GM21528 (cell line): Measurements from ENCODE around the gene CALCOCO1.
"Not testable (repeated sequence)": the region's sequence is repeated elsewhere in the genome, so short reads cannot be mapped to it uniquely, and the experiment has no call there.

ENCODE experiments used
- ATAC-seq: cut with Tn5 transposase; IDR thresholded peaks from one replicate; pipeline ENCODE4 v1.9.1; 2021; ENCODE audit warnings: mild to moderate bottlenecking, moderate library complexity; ENCODE audit not compliant: unreplicated experiment, low FRiP score

CALCOCO1 gene

GRCh38 chr12:53727310-53728041 lies at the start of gene CALCOCO1:
TSS of gene CALCOCO1 (minus strand) at chr12:53727452. CDS start at chr12:53725242, 2,210 bp downstream.
- peak; percentile 98 for ATAC-seq

- ATAC-seq, result no peak
Observed at GRCh38 chr12:53776872-53777271, 49.6 kb upstream of the CALCOCO1 start.

DNA sequence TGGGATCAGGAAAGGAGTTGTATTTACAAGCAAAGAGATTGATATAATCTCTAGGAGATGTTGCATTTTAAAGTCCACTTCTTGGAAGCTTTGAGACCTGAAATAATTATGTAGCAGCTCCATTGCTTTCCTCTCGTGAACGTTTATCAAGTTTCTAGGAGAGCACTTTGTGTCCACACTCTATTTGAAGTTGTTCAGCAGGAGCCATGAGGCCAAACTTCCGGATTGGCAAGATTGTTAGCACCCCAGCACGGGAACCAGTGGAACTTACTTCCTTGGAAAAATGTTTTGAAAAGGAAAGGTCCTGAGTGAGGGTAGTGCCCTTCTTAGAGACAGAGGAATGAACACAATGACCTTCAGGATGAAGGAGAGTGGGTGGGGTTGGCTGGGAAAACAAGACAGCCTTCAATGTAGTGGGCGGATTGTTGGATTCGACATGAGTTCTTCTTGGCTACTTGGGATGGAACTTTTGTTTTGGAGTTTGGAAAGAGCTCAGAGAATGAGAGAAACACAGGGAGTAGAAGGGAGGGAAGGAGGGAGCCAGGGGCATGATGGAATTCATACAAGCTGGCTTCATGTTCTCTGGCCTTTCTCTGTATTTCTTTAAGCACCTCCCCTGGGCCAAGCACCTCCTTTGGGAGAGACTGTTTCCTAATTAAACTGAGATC lies 48.4 kb upstream of the CALCOCO1 start:
- no peak for ATAC-seq

- ATAC-seq, result no peak
Observed at GRCh38 chr12:53770281-53770680, 43.0 kb upstream of the CALCOCO1 start.

GRCh38 chr12:53768976-53769375 lies 41.7 kb upstream of the CALCOCO1 start:
- no peak for ATAC-seq

DNA sequence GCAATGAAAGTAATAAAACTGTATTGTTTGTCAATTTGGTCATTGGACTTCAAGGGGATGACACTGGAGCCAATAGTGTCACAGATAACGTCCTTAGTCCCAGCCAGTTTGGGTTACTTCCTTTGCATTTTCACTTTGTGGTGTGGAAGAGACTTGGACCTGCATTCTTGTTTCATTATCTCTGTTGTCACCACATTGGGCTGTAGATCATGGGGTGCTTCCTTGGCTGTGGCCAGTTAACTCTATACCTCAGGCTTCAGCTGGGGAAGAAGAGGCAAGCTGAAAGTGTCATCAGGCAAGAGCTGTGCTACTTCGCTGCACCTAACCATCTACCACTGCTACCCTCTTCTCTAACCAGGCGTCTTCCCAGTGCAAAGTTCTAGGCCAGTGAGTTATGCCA lies 39.6 kb upstream of the CALCOCO1 start:
- ATAC-seq, result no peak

DNA sequence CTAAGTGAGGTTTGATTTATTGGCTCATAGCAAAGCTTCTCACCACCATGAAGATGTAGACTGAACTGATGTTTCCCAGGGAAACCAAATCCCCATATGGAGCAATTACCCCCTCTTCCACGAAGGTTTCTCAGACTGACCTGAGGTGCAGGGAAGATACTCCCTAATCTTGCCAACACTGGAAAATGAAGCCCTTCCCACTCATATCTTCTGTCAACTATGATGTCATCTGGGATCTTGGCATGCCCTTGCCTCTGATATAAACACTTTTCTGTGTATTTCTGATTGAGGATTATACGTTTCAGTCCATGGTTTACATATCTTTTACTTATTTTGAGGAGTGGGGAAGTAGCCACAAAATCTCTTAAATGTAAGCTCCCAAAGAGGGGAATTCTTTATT lies 38.6 kb upstream of the CALCOCO1 start:
- ATAC-seq, result no peak

- ATAC-seq, result no peak
Observed at GRCh38 chr12:53764615-53765014, 37.4 kb upstream of the CALCOCO1 start.

DNA sequence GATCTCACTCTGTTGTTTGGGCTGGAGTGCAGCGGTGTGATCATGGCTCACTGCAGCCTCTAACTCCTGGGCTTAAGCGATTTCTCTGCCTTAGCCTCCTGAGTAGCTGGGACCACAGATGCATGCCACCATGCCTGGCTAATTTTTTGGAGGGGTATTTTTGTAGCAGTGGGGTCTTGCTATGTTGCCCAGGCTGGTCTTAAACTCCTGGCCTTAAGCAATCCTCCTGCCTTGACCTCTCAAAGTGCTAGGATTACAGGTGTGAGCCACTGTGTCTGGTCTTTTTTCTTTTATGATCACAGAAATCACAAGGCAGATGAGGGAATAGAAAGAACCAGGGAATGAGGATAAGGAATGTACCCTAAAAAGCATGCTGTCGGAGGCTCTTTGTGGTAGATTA lies 35.5 kb upstream of the CALCOCO1 start:
- not testable (repeated sequence) for ATAC-seq

DNA sequence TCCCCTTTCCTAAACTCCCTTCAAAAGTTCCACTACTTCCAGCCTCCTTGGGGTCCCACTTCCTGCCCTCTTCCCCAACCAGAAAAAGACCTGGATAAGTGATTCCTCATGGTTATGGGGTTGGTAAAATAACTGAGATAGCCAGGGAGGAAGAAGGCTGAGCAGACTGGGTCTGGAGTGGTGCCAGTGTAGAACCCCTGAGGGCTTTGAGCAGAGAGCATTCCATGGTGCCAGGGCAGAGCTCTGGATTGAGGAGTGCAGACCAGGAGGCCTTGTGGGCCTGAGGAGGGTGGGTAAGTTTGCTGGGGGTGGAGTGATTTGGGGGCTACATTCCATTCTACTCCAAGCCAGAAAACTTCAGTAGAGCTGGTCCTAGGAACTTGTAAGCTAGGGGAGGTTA lies 34.1 kb upstream of the CALCOCO1 start:
- no peak for ATAC-seq

- ATAC-seq, result no peak
Observed at GRCh38 chr12:53759261-53759660, 32.0 kb upstream of the CALCOCO1 start.

- ATAC-seq, result no peak
Observed at GRCh38 chr12:53758730-53759103, 31.5 kb upstream of the CALCOCO1 start.

GRCh38 chr12:53758081-53758729 lies 31.0 kb upstream of the CALCOCO1 start:
- no peak for ATAC-seq

DNA sequence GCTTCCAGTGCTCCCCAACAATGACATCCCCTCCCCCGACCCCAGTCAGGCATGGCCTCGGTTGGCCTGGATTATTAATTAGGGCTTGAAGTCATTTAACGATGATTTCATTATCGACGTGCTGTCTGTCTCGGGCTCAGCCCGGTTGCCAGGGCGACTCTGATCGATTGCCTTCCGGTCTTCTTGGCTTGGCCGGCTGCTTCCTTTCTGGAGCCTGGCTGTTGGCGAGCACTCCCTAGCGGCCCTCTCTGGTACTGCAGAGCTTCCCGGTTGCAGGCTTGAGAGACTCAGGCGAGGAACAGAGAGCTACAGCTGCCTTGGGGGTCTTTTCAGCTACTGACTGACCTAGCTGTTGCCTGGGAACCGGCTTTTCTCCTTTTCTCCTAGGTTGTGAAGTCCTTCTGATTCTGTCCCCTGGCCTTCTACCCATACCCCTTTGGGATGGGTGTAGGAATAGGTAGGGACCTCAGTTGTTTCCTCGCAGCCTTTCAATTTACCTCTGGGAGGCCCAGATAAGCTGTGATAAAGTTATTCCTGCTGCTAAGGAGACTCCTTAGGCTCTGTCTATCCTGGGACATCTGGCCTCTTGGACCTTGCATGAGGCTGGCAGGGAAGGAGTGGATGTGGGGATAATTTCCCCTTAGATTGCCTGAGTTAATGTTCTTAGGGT lies 30.0 kb upstream of the CALCOCO1 start:
- peak; percentile 73 for ATAC-seq

- no peak for ATAC-seq
Observed at GRCh38 chr12:53756300-53757100, 29.2 kb upstream of the CALCOCO1 start.

DNA sequence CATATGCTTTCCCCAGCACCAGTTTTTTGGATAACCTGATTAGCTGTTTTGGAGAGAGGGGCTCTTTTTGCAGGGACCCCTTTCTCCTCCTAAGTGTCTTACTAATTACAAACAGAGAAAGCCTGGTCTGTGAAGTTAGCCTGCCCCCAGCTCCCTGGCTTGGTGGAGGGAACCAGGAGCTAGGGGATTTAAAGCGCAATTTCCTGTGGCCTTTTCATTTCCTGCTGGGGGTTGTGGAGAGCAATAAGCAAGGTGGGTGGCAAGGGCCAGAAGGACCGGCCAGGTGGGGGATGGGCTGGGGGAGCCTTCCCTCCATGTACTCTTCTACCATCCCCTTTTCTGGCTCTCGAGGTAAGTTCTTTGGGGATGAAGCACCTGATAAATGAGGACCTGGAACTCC lies 28.6 kb upstream of the CALCOCO1 start:
- ATAC-seq, result no peak

- ATAC-seq, result no peak
Observed at GRCh38 chr12:53755451-53755891, 28.2 kb upstream of the CALCOCO1 start.

DNA sequence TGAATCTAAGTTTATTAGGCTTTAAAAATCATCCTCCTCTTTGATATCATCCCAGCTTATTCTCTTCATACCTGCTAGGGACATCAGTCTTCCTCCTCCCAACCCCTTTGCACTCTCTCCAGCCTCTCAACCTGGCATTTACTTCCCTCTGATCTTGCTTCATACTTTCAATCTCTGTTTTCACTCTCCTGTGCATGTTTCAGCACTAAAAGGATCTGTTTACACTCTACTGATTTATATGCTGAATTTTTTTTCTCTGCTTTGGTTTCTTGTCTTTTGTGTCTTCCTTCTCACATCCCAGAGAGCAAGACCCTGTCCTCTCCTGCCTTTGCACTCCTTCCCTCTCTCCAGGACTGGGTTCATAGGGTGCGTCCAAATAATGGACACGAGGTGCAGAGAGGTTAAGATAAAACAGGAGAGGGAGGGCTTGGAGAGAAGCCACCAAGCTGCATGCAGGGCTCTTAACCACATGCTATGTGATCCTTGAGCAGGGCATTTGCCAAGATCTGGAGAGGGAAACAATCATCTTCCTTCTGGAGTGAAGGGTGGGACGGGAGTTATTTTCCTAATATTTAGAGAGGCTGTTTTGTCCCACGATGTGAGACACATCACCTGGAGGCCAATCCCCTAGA lies 27.5 kb upstream of the CALCOCO1 start:
- ATAC-seq, result no peak

DNA sequence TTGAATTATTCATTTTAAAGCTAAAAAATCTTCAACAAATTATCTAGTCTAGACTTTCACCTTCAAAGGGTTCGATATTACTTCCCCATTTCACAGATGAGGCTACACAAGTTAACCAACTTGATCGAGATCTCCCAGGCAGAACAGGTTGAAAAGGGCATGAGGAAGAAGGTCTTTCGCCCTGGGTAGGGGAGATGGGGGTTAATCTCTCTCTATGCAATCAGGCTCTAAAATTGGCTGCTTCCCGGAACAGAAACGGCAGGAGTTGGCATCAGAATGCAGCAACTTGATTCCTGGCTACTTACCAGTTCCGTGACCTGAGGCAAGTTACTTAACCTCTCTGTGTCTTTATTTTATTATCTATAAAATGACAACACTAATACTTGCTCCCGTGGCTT lies 26.9 kb upstream of the CALCOCO1 start:
- no peak for ATAC-seq

- no peak for ATAC-seq
Observed at GRCh38 chr12:53752621-53753020, 25.4 kb upstream of the CALCOCO1 start.
